HCT116 (cell line): Measurements from ENCODE around the gene A3GALT2. TPM values are rescaled to one million over a fixed set of nuclear protein-coding genes. Genes with fewer than 3 reads are reported as not detected.

Source experiments
- ATAC-seq: fragments of 200-7000 bp; cut with Tn5 transposase; 2 replicates; pipeline ENCODE4 v1.9.1; 2020; ENCODE audit warnings: mild to moderate bottlenecking, moderate library complexity
- BruUV-seq: library from RNA; stranded (reverse); fragments of 400-500 nt; replicated peaks from 2 replicates; lab custom pipeline; 2021; lab: Mats Ljungman, UMichigan
- CTCF ChIA-PET: fragments of 300-600 bp; sonication (Branson Sonifier 250); formaldehyde crosslinking; loops from one replicate; lab custom pipeline; 2021; ENCODE audit warnings: antibody characterized with exemption; lab: Charles Lee
- POLR2A ChIA-PET: fragments of 300-600, 350-600 bp; sonication (Branson Sonifier 250); formaldehyde crosslinking; loops from one replicate; lab custom pipeline; 2021; ENCODE audit warnings: antibody characterized with exemption; lab: Charles Lee
- RAD21 ChIA-PET, 2 experiments: fragments of 300-600 bp; sonication (Branson Sonifier 250); formaldehyde crosslinking; loops; one replicate each; lab custom pipeline; 2023; ENCODE audit warnings: low total read pairs in 2 of 2; ENCODE audit not compliant: uncharacterized antibody in 2 of 2, unreplicated experiment in 2 of 2, low non-redundant PET in 1 of 2; lab: Charles Lee
- DNase-seq: peaks from one replicate; pipeline ENCODE4 v3.0.0-alpha.2; 2010; ENCODE audit warnings: low read depth, low spot score
- H2AFZ ChIP-seq: fragments of 200-600 bp; shearing (Covaris generic), sonication (generic); 2 replicates; pipeline ENCODE4 v1.6.1; 2017; ENCODE audit warnings: low read depth, mixed run types, mixed read lengths, antibody characterized with exemption, low read length; ENCODE audit not compliant: poor library complexity, severe bottlenecking
- H3K27ac ChIP-seq: 2 replicates; pipeline ENCODE4 v1.5.1; 2012; ENCODE audit warnings: low read depth, low read length
- H3K27me3 ChIP-seq: fragments of 200-600 bp; sonication (generic); 2 replicates; pipeline ENCODE4 v1.6.1; 2016; ENCODE audit warnings: mixed run types, low read length, mixed read lengths; ENCODE audit not compliant: insufficient read depth
- H3K36me3 ChIP-seq, 2 experiments: fragments of 200-500 bp in 1 of 2; fragments of 200-600 bp in 1 of 2; sonication (Bioruptor generic) in 1 of 2; sonication (generic) in 1 of 2; 2 replicates each; pipeline versions ENCODE4 v1.5.1 to v1.6.1; 2014 to 2016; ENCODE audit warnings: low read length in 2 of 2, inconsistent platforms in 1 of 2, mixed read lengths in 1 of 2, mixed run types in 1 of 2; ENCODE audit not compliant: insufficient read depth in 2 of 2, control insufficient read depth in 1 of 2
- H3K4me1 ChIP-seq, 2 experiments: fragments of 200-600 bp in 1 of 2; sonication (generic) in 1 of 2; 2 replicates each; pipeline versions ENCODE4 v1.5.1 to v1.6.1; 2012 to 2017; ENCODE audit warnings: low read length in 2 of 2, inconsistent platforms in 1 of 2, mild to moderate bottlenecking in 1 of 2, mixed read lengths in 1 of 2, mixed run types in 1 of 2, moderate library complexity in 1 of 2; ENCODE audit not compliant: insufficient read depth in 2 of 2, control insufficient read depth in 1 of 2
- H3K4me2 ChIP-seq: fragments of 200-600 bp; sonication (generic); 2 replicates; pipeline ENCODE4 v1.6.1; 2017; ENCODE audit warnings: mixed run types, low read length, mixed read lengths
- H3K4me3 ChIP-seq, 2 experiments: fragments of 200-600 bp in 1 of 2; sonication (generic) in 1 of 2; replicated peaks in 1 of 2; 2 replicates each; pipeline ENCODE4 v1.5.1; 2011 to 2016; ENCODE audit warnings: low read length in 2 of 2, control low read depth in 1 of 2, low read depth in 1 of 2, mild to moderate bottlenecking in 1 of 2, mixed read lengths in 1 of 2, mixed run types in 1 of 2
- H3K79me2 ChIP-seq: fragments of 200-600 bp; sonication (generic); 2 replicates; pipeline ENCODE4 v1.6.1; 2017; ENCODE audit warnings: mild to moderate bottlenecking, mixed run types, low read length, moderate library complexity, mixed read lengths; ENCODE audit not compliant: insufficient read depth
- H3K9ac ChIP-seq: fragments of 200-600 bp; sonication (generic); 2 replicates; pipeline ENCODE4 v1.6.1; 2016; ENCODE audit warnings: low read length, mixed read lengths
- H3K9me2 ChIP-seq: fragments of 200-600 bp; sonication (generic), shearing (Covaris generic); 2 replicates; pipeline ENCODE4 v1.6.1; 2017; ENCODE audit warnings: mixed run types, mild to moderate bottlenecking, moderate library complexity; ENCODE audit not compliant: insufficient read depth
- H3K9me3 ChIP-seq, 2 experiments: fragments of 200-500 bp in 1 of 2; fragments of 200-600 bp in 1 of 2; sonication (Bioruptor generic) in 1 of 2; sonication (generic) in 1 of 2; 2 replicates each; pipeline ENCODE4 v1.6.1; 2014 to 2017; ENCODE audit warnings: low read length in 2 of 2, mixed read lengths in 2 of 2, inconsistent platforms in 1 of 2, low read depth in 1 of 2, mild to moderate bottlenecking in 1 of 2, mixed run types in 1 of 2, moderate library complexity in 1 of 2; ENCODE audit not compliant: control insufficient read depth in 1 of 2, insufficient read depth in 1 of 2
- H4K20me1 ChIP-seq: fragments of 200-600 bp; sonication (generic), shearing (Covaris generic); 2 replicates; pipeline ENCODE4 v1.6.1; 2017; ENCODE audit warnings: mixed run types, mild to moderate bottlenecking, moderate library complexity; ENCODE audit not compliant: insufficient read depth
- CEBPB ChIP-seq: IDR thresholded peaks from 2 replicates; pipeline ENCODE4 v1.6.1; 2012; ENCODE audit warnings: low read depth
- RAD21 ChIP-seq: IDR thresholded peaks from 2 replicates; pipeline ENCODE4 v1.6.1; 2012; ENCODE audit warnings: low read depth, mild to moderate bottlenecking
- YY1 ChIP-seq: IDR thresholded peaks from 2 replicates; pipeline ENCODE4 v1.6.1; 2011; ENCODE audit warnings: low read length, low read depth, moderate library complexity, mild to moderate bottlenecking; ENCODE audit not compliant: insufficient replicate concordance; ENCODE audit errors: extremely low read depth
- intact Hi-C: fragments of 100-400 bp; cut with micrococcal nuclease; formaldehyde crosslinking; loops from 2 replicates; pipeline ENCODE4 v1.10.0; 2022
- total RNA-seq: library from RNA; stranded (reverse); gene quantifications from one replicate; pipeline ENCODE4 v1.2.1, GENCODE V29; 2021; ENCODE audit not compliant: unreplicated experiment
- TF ChIP-seq, protein P1 (sequence below), 3 experiments: fragments of 200-600 bp in 1 of 3; sonication (generic) in 1 of 3; IDR thresholded peaks in 2 of 3; conservative IDR thresholded peaks in 1 of 3; 2 replicates each; pipeline ENCODE4 v1.5.1; 2012 to 2017; ENCODE audit warnings: low read depth in 2 of 3, low read length in 2 of 3, antibody characterized with exemption in 1 of 3, borderline replicate concordance in 1 of 3, control low read depth in 1 of 3, mild to moderate bottlenecking in 1 of 3, mixed read lengths in 1 of 3, mixed run types in 1 of 3, moderate library complexity in 1 of 3; ENCODE audit not compliant: insufficient read depth in 1 of 3

Gene A3GALT2
- total RNA-seq, 1 experiment from 2014 or later = not detected

GRCh38 chr1:33295450-33296081, 25.3 kb downstream of the A3GALT2 start:
- Histone ChIP-seq H3K4me3 (no peak overlapping the region), H3K36me3 (no peaks in the 10 kb centered on the region), H3K27me3 (no peaks in the 10 kb centered on the region), H3K4me1 (peaks cover 0 to 8% of the 10 kb centered on the region in 2 experiments; a peak in 2 of 4 replicates), H3K79me2 (no peaks in the 10 kb centered on the region), H3K9me3 (no peaks in the 10 kb centered on the region), H3K9ac (no peak overlapping the region), H3K27ac (no peak overlapping the region), H4K20me1 (no peaks in the 10 kb centered on the region), H3K4me2 (no peak overlapping the region), H2AFZ (no peak overlapping the region), H3K9me2 (no peaks in the 10 kb centered on the region)
- DNase-seq (peak; percentile 47), ATAC-seq (peak; percentile 86)
- ChIA-PET CTCF (interaction anchor here (0.7 to 2.3 kb wide), 31 partner anchors 9 to 337 kb away, joined by 3 to 37 read pairs (median 5); partner anchors contain the start of gene ZSCAN20), RAD21 (interaction anchor here (0.8 to 1.7 kb wide), 5 partner anchors 77 to 175 kb away, joined by 3 to 15 read pairs (median 7); no protein-coding TSS in a partner anchor), POLR2A (interaction anchor here (1.6 kb wide), 1 partner anchor 175 kb away, joined by 7 read pairs; no protein-coding TSS in a partner anchor)
- BruUV-seq = no TSS peak
- intact Hi-C loops = loop anchor here (1.0 to 5.0 kb wide), 5 partner anchors 77 to 318 kb away; no protein-coding TSS in a partner anchor
- TF ChIP-seq, protein P1, sequence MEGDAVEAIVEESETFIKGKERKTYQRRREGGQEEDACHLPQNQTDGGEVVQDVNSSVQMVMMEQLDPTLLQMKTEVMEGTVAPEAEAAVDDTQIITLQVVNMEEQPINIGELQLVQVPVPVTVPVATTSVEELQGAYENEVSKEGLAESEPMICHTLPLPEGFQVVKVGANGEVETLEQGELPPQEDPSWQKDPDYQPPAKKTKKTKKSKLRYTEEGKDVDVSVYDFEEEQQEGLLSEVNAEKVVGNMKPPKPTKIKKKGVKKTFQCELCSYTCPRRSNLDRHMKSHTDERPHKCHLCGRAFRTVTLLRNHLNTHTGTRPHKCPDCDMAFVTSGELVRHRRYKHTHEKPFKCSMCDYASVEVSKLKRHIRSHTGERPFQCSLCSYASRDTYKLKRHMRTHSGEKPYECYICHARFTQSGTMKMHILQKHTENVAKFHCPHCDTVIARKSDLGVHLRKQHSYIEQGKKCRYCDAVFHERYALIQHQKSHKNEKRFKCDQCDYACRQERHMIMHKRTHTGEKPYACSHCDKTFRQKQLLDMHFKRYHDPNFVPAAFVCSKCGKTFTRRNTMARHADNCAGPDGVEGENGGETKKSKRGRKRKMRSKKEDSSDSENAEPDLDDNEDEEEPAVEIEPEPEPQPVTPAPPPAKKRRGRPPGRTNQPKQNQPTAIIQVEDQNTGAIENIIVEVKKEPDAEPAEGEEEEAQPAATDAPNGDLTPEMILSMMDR (IDR thresholded peaks at IDR 0.05 in 2 of 3, conservative IDR thresholded peaks at IDR 0.05 in 1 of 3; ENCODE audit: borderline replicate concordance in 1 of 3, insufficient read depth in 1 of 3, low read depth in 2 of 3, low read length in 2 of 3) = peak; percentile 89 to 97 (median 95)
- TF ChIP-seq CEBPB (no peak), RAD21 (peak; percentile 90), YY1 (peak; percentile 29)
